Activated CD4-positive, alpha-beta T cell treated with anti-CD3 and anti-CD28 coated beads, Interleukin-2, amount 50 U/mL, for 1 hour (primary cell): ENCODE results near the gene PDZRN4.
"Not testable (repeated sequence)": the region's sequence is repeated elsewhere in the genome, so short reads cannot be mapped to it uniquely, and the experiment has no call there.

Experiments
- DNase-seq: peaks from one replicate; pipeline ENCODE4 v3.0.0-alpha.2; 2020

PDZRN4 gene

DNA sequence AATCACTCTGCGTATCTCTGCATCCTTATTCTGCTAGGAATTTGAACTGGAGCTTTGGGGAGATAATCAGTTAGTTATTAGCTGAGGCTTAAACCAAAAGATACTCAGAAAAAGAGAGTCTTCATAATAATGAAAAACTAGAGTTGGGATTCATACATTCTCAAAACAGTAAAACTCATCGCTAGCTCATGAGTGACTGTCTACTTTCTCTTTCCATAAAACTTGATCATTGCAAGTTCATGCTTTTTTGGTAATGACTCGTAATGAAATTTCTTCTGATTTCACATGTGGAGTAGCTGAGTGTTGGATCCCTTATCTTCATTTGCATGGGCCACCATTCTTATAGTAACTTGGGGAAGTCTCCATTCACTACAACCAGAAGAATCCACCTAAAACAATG, 397.7 kb downstream of the PDZRN4 start:
- DNase-seq = no peak

DNA sequence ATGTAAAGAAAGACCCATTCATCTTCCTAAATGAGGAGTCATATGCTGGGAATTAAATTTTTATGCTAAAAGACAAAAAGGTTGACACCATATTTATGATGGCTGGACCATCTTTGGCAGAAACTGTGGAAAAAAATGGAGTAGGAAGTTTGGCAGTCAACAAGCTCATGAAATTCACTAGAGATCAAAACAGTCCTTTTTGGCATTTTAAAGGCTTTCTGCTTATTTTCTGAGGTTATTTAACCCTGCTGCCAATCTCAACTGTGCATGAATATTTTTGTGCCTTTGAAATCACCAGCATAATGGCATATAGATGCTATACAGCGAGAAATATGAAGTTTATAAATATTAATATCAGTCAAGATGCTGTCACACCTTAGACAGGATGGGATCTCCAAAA, 399.5 kb downstream of the PDZRN4 start:
- no peak for DNase-seq

DNA sequence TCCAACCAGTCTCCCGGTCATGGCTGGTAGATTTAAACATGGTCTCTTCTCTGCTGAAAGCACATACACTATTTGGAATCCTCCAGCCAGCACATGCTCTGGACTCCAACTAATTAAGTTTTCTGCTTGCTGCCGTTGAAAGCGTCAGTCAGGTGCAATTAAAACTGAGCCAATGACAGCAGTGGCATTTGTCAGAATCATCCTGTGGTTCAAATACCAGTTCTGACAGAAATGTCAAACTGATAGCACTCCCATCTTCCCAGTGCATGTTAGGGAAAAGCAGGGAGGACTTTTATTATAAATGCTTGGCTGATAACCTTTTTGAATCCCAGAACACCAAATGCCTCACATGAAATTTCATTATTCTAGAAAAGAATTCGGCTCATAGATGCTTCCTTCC, 401.8 kb downstream of the PDZRN4 start:
- no peak for DNase-seq

DNA sequence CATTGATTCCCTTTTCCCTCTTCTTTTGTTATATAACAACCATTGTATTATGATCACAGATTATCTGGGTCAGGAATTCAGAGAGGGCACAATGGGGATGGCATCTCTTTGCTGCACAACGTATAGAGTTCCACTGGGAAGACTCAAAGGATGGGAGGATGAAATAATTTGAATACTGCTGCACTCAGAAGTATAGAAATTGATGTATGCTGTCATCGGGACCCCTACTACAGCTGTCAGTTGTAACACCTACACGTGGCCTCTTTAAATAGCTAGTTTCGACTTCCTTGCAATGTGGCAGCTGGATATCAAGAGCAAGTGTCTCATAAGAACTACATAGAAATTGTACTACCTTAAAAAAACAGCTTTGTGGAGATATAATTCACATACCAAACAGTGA, 408.1 kb downstream of the PDZRN4 start:
- DNase-seq = no peak

DNA sequence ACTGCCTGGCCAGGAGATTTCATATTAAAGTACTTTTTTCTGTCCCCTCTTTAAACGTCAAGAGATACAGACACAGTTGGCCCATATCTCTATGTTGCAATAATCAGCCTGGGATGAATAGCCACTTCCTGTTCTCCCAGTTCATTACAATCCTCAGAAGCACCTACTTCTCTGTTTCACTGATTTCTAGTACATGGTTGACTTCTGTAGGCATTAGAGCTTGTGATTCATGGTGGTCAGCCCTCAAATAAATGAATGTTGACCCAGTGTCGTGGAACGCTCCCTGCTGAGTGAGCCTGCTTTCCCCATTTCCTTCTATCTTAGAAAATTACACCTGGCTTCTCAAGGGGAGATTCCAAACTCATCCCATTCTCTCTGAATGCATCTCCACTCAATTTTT, 416.7 kb downstream of the PDZRN4 start:
- no peak for DNase-seq

DNA sequence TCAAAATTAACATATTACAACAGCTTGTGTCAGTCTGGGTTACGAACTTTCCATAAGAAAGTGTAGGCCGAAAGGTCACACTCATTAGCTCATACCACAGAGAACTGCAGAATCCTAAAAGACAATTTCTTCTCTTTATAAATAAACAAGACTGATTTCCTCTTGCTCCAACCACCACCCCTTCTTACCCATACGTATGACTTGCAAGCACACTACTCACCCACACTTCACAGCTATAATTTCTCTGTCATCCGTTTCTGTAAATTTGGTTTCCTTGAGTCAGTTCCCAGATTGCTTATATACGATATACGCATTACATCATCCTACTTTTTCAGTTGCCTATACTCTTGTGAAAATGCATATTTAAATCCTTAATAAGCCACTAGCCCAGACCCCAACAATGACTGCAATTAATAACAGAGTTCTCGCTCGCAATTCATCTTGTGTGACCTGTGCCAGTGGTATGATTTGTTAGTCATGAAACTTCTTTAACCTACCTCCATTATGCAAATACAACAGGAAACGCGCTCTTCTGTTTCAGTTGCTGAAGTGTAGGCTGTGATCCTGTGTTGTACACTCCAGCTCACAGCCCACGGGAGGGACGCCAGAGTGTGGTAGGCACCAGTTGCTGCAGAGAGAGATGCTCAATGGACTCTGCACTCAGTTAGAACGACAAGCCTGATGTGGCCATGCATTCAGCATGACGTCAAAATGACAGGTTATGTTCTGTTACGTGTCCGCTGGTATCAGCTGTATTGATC, 417.6 kb downstream of the PDZRN4 start:
- DNase-seq = no peak

DNA sequence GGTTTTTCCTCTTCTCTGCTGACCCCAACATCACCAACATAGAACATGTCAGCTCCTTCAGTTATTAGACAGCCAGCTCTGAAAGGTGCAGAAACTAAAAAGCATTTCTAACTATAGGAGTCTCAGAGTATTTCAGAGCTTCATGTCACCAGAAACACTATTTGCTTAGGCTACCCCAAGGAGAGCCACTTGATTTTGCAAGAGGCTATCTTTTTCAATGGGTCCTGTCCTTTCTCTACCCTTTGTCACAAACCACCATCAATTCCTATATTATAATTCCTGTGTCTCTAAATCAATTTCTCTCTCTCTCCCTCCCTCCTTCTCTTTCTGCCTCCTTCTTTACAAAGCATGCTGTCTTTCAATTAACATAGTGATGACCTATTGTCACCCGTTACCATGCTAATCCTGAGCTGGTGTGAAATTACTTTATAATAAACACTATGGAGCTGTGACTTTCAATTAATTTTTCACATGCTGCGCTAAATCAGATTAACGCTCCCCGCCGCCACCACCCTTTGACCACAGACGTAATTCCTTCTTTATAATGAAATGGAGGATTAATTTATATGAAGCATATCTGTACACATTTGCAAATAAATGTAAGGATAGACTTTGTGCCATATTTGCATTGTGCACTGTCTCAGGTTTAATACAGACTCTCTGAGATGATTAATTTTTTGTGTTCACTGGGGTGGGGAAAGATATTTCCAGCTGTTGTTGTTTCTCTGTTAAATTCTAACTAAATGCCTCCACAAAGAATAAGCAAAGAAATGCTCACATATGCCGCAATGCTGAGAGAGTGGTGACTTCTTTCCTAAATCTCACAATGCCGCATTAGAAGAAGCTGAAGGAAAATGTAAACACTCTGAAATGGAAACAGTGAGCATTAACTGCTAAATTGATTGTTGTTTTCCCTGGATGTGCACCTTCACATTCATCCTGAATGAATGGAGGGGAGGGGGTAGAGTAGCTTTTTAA, 418.6 kb downstream of the PDZRN4 start:
- DNase-seq = no peak

DNA sequence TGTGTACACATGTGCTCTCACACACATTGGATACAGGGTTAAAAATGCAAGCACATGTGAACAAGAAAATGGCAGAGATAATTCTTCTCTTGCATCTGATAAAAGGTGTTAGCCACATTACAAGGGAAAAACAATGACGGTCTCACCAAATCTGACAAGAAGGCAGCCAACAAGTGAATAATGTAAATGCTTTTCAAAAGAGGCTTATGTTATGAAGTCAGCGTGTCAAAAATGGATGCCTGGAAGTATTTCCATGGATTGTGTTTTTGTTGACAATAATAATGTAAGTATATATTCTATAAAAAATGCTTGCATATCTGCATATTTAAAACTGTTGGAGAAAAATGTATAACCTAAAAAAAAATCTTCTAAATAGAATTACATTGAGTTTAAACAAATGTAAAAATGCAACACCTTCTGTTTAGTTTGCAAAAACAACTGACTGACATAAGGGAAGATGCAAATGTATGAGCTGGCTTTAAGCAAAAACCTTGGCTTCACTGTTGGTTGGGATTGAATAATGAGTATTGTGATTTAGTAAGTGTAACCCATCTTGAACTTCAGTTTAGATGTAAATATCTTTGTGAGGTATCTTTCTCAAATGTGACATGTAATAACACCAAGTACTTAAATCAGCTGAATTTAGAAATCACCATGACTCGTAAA, 424.9 kb downstream of the PDZRN4 start:
- no peak for DNase-seq

DNA sequence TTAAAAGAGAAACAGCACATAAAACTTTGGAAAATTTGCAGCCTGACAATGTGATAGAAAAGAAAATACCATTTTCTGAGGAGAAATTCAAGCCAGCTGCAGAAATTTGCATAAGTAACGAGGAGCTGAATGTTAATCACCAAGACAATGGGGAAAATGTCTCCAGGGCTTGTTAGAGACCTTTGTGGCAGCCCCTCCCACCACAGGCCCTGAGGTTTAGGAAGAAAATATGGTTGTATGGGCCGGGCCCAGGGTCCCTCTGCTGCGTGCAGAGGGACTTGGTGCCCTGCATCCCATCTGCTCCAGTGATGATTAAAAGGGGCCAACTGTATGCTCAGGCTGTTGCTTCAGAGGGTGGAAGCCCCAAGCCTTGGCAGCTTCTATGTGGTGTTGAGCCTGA, 427.1 kb downstream of the PDZRN4 start:
- not testable (repeated sequence) for DNase-seq

DNA sequence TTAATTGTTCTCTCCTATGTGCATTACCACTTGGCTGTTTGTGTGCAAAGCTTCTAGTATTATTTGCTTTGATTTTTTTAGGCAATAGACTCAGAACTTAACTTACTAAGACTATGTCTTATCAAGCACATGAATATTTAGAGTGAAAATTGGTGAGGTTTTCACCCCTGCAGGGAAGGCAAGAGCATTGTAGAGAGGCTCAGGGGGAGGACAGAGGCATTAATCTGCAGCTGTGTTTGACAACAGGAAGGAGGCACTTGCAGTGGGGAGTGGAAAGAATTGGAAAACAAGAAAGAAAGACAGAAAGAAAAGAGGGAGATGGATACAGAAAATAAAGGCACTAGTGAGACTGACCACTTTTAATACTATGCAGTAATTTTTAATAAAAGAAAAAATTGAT, 431.6 kb downstream of the PDZRN4 start:
- DNase-seq = no peak

DNA sequence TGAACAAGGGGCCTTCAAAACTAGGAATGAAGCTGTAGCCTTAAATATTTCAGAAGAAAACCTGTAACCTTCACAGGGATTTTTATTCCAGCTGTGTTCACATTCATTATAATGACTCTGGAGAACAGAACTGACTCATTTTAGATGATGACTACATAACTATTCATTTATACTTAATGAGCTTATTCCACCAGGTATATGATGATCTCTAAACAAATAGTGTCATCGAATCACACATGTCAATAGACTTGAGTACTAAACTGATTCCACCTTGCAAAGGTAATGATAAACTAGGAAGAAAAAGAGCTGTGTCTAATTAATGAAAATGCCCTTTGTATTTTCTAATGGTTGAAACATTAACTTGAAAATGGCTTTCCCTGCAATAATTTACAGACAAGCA, 433.2 kb downstream of the PDZRN4 start:
- no peak for DNase-seq
